Ovary (tissue), 3 donors: ENCODE data around the gene MLX.

ENCODE experiments used
- CTCF ChIP-seq, 3 donors: fragments of 450-650 bp in 2 of 3; fragments of 200-600 bp in 1 of 3; IDR thresholded peaks; one replicate each; pipeline versions ENCODE4 v1.5.1 to v1.8.0; 2016 to 2022; ENCODE audit warnings: antibody characterized with exemption in 3 of 3, mild to moderate bottlenecking in 1 of 3
- EP300 ChIP-seq: sonication (generic); formaldehyde crosslinking; IDR thresholded peaks from one replicate; pipeline ENCODE4 v1.6.1; 2017; ENCODE audit warnings: antibody characterized with exemption
- POLR2A ChIP-seq: fragments of 450-650 bp; IDR thresholded peaks from one replicate; pipeline ENCODE4 v1.6.1; 2017; ENCODE audit warnings: antibody characterized with exemption, mild to moderate bottlenecking, moderate library complexity
- donor health status: DM: no; HTN: no; CAD: no.

GRCh38 chr17:42537156-42537805 is 29.6 kb upstream of the MLX start:
- TF ChIP-seq CTCF (IDR thresholded peaks at IDR 0.05) (no peak), POLR2A (no peak), EP300 (no peak)
